ENCODE data around the gene JMJD6.
"Not testable (repeated sequence)": the region's sequence is repeated elsewhere in the genome, so short reads cannot be mapped to it uniquely, and the experiment has no call there.

The JMJD6 gene

GRCh38 chr17:76736349-76737081 lies 10.1 kb upstream of the JMJD6 start:
- peak; percentile 25; the same call in 1 of the 2 replicates for TF ChIP-seq CTCF (IDR thresholded peaks at IDR 0.05; ENCODE audit: control insufficient read depth, extremely low read depth, insufficient read depth)
- H3K4me3 ChIP-seq (ENCODE audit: low read depth, low read length), result peak overlapping the region; percentile 97
- DNase-seq (ENCODE audit: low read depth), result peak; percentile 45

- no peak for DNase-seq (ENCODE audit: low read depth)
- H3K4me3 ChIP-seq (ENCODE audit: low read depth, low read length), result peak overlapping the region; percentile 97
- TF ChIP-seq CTCF (IDR thresholded peaks at IDR 0.05; ENCODE audit: control insufficient read depth, extremely low read depth, insufficient read depth), result no peak
These were observed 9.4 kb upstream of the JMJD6 start for GRCh38 chr17:76735586-76736348.

- no peak for DNase-seq (ENCODE audit: low read depth)
- no peak for TF ChIP-seq CTCF (IDR thresholded peaks at IDR 0.05; ENCODE audit: control insufficient read depth, extremely low read depth, insufficient read depth)
- peak overlapping the region; percentile 97 for H3K4me3 ChIP-seq (ENCODE audit: low read depth, low read length)
These were observed 8.6 kb upstream of the JMJD6 start for GRCh38 chr17:76735006-76735405.

- H3K4me3 ChIP-seq (ENCODE audit: low read depth, low read length), result peak overlapping the region; percentile 97
- DNase-seq (ENCODE audit: low read depth), result no peak
- no peak for TF ChIP-seq CTCF (IDR thresholded peaks at IDR 0.05; ENCODE audit: control insufficient read depth, extremely low read depth, insufficient read depth)
These were observed 7.9 kb upstream of the JMJD6 start for GRCh38 chr17:76734080-76734840.

GRCh38 chr17:76733618-76733957 lies 7.2 kb upstream of the JMJD6 start:
- H3K4me3 ChIP-seq (ENCODE audit: low read depth, low read length), result no peak overlapping the region
- DNase-seq (ENCODE audit: low read depth), result no peak
- no peak for TF ChIP-seq CTCF (IDR thresholded peaks at IDR 0.05; ENCODE audit: control insufficient read depth, extremely low read depth, insufficient read depth)

GRCh38 chr17:76732734-76733617 lies 6.6 kb upstream of the JMJD6 start:
- no peak for TF ChIP-seq CTCF (IDR thresholded peaks at IDR 0.05; ENCODE audit: control insufficient read depth, extremely low read depth, insufficient read depth)
- no peak overlapping the region for H3K4me3 ChIP-seq (ENCODE audit: low read depth, low read length)
- DNase-seq (ENCODE audit: low read depth), result no peak

GRCh38 chr17:76731800-76732733 lies 5.7 kb upstream of the JMJD6 start:
- not testable (repeated sequence) for H3K4me3 ChIP-seq (ENCODE audit: low read depth, low read length); DNase-seq (ENCODE audit: low read depth)

Data from LNCaP clone FGC (cell line).